GM21529 (cell line): Measurements from ENCODE around the gene TAS2R1.
A peak's percentile ranks its signal among the peaks of the same experiment; 100 is the strongest.

ENCODE experiments used
- ATAC-seq: cut with Tn5 transposase; IDR thresholded peaks from one replicate; pipeline ENCODE4 v1.9.1; 2021; ENCODE audit not compliant: unreplicated experiment

TAS2R1 gene, protein sequence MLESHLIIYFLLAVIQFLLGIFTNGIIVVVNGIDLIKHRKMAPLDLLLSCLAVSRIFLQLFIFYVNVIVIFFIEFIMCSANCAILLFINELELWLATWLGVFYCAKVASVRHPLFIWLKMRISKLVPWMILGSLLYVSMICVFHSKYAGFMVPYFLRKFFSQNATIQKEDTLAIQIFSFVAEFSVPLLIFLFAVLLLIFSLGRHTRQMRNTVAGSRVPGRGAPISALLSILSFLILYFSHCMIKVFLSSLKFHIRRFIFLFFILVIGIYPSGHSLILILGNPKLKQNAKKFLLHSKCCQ

DNA sequence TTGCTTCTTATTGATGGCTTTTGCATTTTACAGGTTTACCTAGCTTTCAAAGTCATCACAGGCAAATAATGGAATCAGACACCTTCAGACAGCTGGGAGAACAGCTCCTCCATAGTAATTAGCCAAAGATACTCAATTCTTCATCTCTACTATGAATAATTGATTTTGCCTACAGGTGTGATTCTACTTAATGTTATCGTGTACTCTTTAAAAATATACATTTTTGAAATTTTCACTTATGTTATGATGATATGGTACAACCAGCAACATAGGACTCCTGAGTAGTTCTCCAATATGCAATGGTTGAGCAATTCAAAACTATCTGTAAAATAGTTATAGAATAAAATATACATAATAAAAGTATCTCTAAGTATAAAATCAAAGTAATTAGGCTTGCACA, at the start of gene TAS2R1:
TSS of gene TAS2R1 (minus strand) at position 101 of the 400 bp plus-strand sequence. CDS start 319 bp downstream, outside the sequence.
- ATAC-seq = no peak

DNA sequence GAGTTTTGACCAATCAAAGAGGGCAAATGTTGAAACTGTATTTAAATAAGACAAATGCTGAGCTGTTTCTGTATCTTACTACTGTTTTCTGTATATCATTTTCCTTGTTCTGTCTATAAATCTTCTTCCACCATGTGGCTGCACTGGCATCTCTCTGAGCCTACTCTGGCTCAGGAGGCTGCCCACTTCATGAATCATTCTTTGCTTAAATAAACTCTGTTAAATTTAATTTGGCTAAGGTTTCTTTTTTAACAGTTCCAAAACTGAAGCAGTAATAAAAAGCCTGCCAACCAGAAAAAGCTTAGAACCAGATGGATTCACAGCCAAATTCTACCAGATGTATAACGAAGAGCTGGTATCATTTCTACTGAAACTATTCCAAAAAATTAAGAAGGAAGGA, 40.2 kb upstream of the TAS2R1 start:
- ATAC-seq = no peak

- no peak for ATAC-seq
Measured at GRCh38 chr5:9667906-9668305, 37.8 kb upstream of the TAS2R1 start.

- no peak for ATAC-seq
Measured at GRCh38 chr5:9663891-9664290, 33.7 kb upstream of the TAS2R1 start.

DNA sequence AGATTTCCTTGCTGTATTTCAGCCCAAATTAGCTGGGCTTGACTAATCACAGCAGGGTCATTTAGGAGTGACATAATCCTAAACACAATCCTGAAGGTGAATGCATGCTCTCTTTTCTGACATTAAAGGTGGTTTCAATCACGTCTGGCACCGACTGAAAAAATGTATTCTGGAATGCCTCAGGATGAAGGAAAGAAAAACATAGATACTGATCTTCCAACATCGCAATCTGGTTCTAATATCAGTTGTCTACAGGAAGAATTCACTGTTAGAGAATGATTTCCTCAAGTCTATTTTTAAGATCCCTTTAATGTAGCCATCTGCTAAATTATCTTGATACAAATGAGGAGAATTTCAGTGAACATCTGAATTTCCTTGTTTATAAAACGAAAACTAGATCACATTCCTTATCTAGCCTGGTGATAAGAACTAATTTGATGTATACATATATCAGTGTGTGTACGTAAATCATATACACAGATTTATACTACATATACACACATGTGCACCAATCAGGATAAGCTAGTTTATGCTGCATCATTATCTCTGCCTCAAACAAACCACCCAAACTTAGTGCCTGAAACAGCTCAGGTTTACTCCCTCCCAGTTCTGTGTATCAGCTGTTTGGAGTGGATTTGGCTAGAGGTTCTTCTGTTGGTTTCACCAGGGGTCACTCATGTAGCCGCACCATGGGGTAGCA, 31.3 kb upstream of the TAS2R1 start:
- ATAC-seq = no peak

DNA sequence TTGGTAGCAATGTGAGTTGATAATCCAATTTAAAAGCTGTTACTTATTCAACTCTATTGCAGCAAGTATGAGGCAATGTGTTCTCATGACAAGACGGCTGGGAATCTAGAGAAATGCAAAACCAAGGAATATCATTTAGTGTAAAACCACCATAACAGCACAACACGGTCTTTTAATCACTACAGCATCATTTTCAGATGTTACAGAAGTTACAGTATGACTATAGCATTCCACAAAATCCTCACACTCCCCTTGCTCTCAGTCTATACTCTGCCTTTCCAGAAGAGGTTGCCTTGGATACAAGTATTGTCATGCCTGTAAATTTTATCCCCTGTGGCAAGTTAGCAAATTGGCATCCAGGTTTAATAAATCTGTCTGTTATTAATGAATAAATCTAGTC, 28.6 kb upstream of the TAS2R1 start:
- ATAC-seq = no peak

DNA sequence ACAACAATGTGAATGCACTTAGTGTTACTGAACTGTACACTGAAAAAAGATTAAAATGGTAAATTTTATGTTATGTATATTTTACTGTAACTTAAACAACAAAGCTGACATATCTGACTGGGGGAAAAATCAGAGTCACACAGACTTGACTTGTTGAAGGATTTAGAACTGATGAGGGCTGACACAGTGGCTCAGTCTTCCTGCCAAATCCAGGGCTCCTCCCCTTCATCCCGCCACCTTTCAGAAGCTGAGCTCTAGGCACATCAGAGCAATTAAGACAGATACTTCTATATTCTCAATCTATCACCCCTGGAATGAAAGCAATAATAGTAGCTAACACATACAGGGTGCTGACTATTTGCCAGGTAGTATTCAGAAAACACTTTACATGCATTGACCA, 27.7 kb upstream of the TAS2R1 start:
- ATAC-seq = no peak

- no peak for ATAC-seq
Measured at GRCh38 chr5:9655641-9656040, 25.5 kb upstream of the TAS2R1 start.

- ATAC-seq = no peak
Measured at GRCh38 chr5:9654886-9655285, 24.7 kb upstream of the TAS2R1 start.

GRCh38 chr5:9653811-9654210, 23.7 kb upstream of the TAS2R1 start:
- ATAC-seq = peak; percentile 92

DNA sequence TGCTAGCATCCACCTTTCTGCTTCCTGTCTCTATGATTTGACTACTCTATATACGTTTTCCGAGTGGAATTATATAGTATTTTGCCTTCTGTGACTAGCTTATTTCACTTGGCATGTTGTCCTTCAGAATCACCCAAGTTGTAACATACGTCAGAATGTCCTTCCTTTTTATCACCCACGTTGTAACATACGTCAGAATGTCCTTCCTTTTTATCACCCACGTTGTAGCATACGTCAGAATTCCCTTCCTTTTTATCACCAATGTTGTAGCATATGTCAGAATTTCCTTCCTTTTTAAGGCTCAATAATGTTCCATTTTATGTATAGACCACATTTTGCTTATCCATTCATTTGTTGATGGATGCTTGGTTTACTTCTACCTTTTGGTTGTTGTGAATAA, 22.9 kb upstream of the TAS2R1 start:
- ATAC-seq = no peak

DNA sequence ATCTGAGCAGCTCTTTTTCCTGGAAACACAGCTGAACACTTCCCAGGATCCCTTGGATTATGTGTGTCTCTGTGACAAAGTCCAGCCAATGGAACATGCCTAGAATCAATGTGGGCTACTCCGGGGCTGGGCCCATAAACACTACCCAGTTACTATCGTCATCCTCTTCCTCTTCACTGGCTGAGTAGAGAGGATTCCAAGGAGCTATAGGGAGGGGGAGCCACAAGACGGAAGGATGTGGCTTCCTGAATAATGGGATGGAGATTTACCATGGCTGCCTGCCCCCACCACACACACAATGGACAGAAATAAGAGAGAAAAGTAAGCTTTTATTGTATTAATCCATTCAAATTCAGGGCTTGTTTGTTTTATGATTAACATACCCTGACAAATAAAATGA, 22.1 kb upstream of the TAS2R1 start:
- ATAC-seq = no peak

- no peak for ATAC-seq
Measured at GRCh38 chr5:9646843-9647242, 16.7 kb upstream of the TAS2R1 start.

- ATAC-seq = no peak
Measured at GRCh38 chr5:9644630-9645029, 14.5 kb upstream of the TAS2R1 start.

GRCh38 chr5:9642621-9643020, 12.5 kb upstream of the TAS2R1 start:
- ATAC-seq = no peak

DNA sequence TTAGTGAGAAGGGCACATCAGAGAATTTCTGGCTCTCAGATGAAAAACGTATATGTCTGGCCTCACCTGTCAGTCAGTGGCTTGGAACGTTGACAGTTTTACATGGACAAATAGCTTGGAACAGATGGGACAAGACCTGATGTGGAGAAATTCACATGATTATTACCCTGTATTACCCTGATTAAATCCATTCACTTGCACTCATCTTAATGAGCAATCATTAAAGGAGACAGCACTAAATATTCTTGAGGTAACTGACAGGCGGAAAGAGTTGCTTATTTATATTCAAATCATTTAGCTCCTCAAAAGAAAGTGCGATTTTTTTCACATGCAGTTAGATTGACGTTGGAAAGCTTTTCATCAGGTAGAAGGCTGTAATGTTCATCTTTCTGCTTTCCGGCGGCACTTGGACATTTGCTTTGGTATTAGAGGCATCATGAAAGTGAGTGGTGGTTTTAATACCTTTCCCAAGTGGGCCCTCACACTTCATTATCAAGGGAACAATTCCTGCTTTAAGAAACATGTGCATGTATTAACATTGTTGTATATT, 11.7 kb upstream of the TAS2R1 start:
- no peak for ATAC-seq

GRCh38 chr5:9632495-9632894, 2.3 kb upstream of the TAS2R1 start:
- no peak for ATAC-seq

- no peak for ATAC-seq
Measured at GRCh38 chr5:9627541-9627940, 2.6 kb downstream of the TAS2R1 start.

DNA sequence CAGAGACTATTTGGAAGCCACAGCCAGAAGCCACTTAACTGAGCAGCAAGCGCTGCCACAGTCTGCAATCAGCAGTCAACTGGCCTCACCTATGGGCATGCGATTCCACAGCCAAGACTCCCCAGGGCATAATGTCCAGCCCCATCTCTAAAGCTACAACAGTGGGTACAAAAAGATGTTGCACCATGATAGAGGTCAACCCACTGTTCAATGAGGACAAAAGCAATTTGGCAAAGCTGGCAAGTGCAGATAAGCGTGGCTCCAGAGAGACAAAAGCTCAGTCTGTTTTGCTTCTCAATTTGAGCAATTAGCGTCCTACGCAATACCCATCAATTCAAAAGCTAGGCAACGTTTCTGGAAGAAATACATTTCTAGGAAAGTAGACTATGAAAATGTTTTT, 3.2 kb downstream of the TAS2R1 start:
- ATAC-seq = no peak

GRCh38 chr5:9625731-9626130, 4.4 kb downstream of the TAS2R1 start:
- no peak for ATAC-seq

DNA sequence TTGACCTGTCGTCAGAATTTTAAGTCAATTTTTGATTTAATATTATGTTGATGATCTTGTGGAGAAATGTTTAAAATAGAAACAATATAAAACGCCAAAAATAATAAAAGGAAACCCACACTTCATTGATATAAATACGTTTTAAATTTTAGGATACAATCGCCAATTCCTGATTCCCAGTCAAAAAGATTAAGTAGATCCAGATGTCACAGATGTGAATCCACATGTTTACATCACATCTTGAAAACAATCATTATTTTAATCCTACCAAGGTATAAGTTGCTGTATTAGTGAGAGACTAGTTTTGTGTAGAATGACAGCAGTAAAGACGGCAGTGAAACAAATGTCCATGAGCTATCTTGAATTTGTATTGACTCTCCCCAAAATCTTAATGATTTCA, 4.9 kb downstream of the TAS2R1 start:
- ATAC-seq = no peak

GRCh38 chr5:9624196-9624947, 5.8 kb downstream of the TAS2R1 start:
- no peak for ATAC-seq
